GM23338 (cell line): ENCODE measurements around the gene CCAR1. TPM values are rescaled to one million over a fixed set of nuclear protein-coding genes. Genes with fewer than 3 reads are reported as not detected.

Experiments
- ATAC-seq: fragments of 200-7000 bp; cut with Tn5 transposase; 3 replicates; pipeline ENCODE4 v1.9.1; 2020
- DNase-seq: peaks from one replicate; pipeline ENCODE4 v3.0.0-alpha.2; 2015; ENCODE audit warnings: low spot score
- H2AFZ ChIP-seq: fragments of 200-600 bp; sonication (generic); 2 replicates; pipeline ENCODE4 v1.8.0; 2016; ENCODE audit warnings: antibody characterized with exemption, mild to moderate bottlenecking, moderate library complexity
- H3F3A ChIP-seq: fragments of 200-600 bp; sonication (generic); replicated peaks from 2 replicates; pipeline ENCODE4 v1.8.0; 2017; ENCODE audit warnings: antibody characterized with exemption, mixed run types, low read depth
- H3K27ac ChIP-seq: fragments of 200-600 bp; sonication (generic); 2 replicates; pipeline ENCODE4 v1.6.1; 2016; ENCODE audit warnings: low read depth
- H3K27me3 ChIP-seq: fragments of 200-600 bp; sonication (generic); 2 replicates; pipeline ENCODE4 v1.8.0; 2016; ENCODE audit warnings: mild to moderate bottlenecking, mixed run types, moderate library complexity; ENCODE audit not compliant: insufficient read depth
- H3K36me3 ChIP-seq: fragments of 200-600 bp; sonication (generic); 2 replicates; pipeline ENCODE4 v1.8.0; 2016; ENCODE audit warnings: mild to moderate bottlenecking; ENCODE audit not compliant: insufficient read depth
- H3K4me1 ChIP-seq: fragments of 200-600 bp; sonication (generic); 2 replicates; pipeline ENCODE4 v1.8.0; 2016; ENCODE audit warnings: mild to moderate bottlenecking, moderate library complexity; ENCODE audit not compliant: insufficient read depth
- H3K4me2 ChIP-seq: fragments of 200-600 bp; sonication (generic); 2 replicates; pipeline ENCODE4 v1.7.1; 2017; ENCODE audit warnings: mixed run types
- H3K4me3 ChIP-seq: fragments of 200-600 bp; sonication (generic); 2 replicates; pipeline ENCODE4 v1.6.1; 2016; ENCODE audit warnings: mixed run types
- H3K79me2 ChIP-seq: fragments of 200-600 bp; sonication (generic); replicated peaks from 2 replicates; pipeline ENCODE4 v1.8.0; 2017; ENCODE audit warnings: mild to moderate bottlenecking; ENCODE audit not compliant: insufficient read depth
- H3K9me2 ChIP-seq: fragments of 200-600 bp; sonication (generic); 2 replicates; pipeline ENCODE4 v1.8.0; 2017; ENCODE audit not compliant: insufficient read depth
- H4K20me1 ChIP-seq: fragments of 200-600 bp; sonication (generic); replicated peaks from 2 replicates; pipeline ENCODE4 v1.8.0; 2017; ENCODE audit warnings: mild to moderate bottlenecking; ENCODE audit not compliant: insufficient read depth
- H3K27ac Mint-ChIP-seq: 2 replicates; pipeline ENCODE4 v1.8.0; 2020; ENCODE audit warnings: inconsistent platforms, mild to moderate bottlenecking, moderate library complexity, mixed read lengths
- H3K27me3 Mint-ChIP-seq: 3 replicates; pipeline ENCODE4 v1.8.0; 2022; ENCODE audit warnings: low read depth, mild to moderate bottlenecking, moderate library complexity, mixed read lengths, inconsistent platforms; ENCODE audit not compliant: insufficient read depth, poor library complexity
- H3K36me3 Mint-ChIP-seq: 3 replicates; pipeline ENCODE4 v1.8.0; 2021; ENCODE audit warnings: low read depth, mild to moderate bottlenecking, inconsistent platforms, moderate library complexity, mixed read lengths
- H3K4me1 Mint-ChIP-seq: 3 replicates; pipeline ENCODE4 v1.8.0; 2020; ENCODE audit warnings: mild to moderate bottlenecking, inconsistent platforms, mixed read lengths
- H3K4me3 Mint-ChIP-seq: 3 replicates; pipeline ENCODE4 v1.8.0; 2021; ENCODE audit warnings: moderate library complexity, mild to moderate bottlenecking, inconsistent platforms, mixed read lengths
- H3K9me3 Mint-ChIP-seq: 3 replicates; pipeline ENCODE4 v1.8.0; 2020; ENCODE audit warnings: moderate library complexity, mild to moderate bottlenecking, inconsistent platforms, mixed read lengths
- NANOG ChIP-seq: IDR thresholded peaks from 2 replicates; pipeline ENCODE4 v1.6.1; 2016; ENCODE audit warnings: antibody characterized with exemption, borderline replicate concordance
- REST ChIP-seq: IDR thresholded peaks from one replicate; pipeline ENCODE4 v1.6.1; 2018; ENCODE audit warnings: antibody characterized with exemption; ENCODE audit not compliant: unreplicated experiment
- STAT1 ChIP-seq: IDR thresholded peaks from one replicate; pipeline ENCODE4 v1.6.1; 2016; ENCODE audit warnings: antibody characterized with exemption; ENCODE audit not compliant: unreplicated experiment
- ZNF331 ChIP-seq: fragments of 250-450 bp; sonication (Bioruptor Pico); IDR thresholded peaks from 2 replicates; pipeline ENCODE4 v1.5.0; 2020; ENCODE audit warnings: low read depth, mild to moderate bottlenecking, moderate library complexity
- polyA plus RNA-seq: library from polyadenylated mRNA; unstranded; fragments of >200 nt; fragmentation: Nextera tagmentation; extraction: Ambion mirVana; gene quantifications from 2 replicates; pipeline ENCODE4 v1.2.1, GENCODE V29; 2016
- total RNA-seq: library from RNA; depleted of rRNA; stranded (reverse); fragments of >200 nt; shearing (Covaris generic); gene quantifications from 2 replicates; pipeline ENCODE4 v1.2.3, GENCODE V29; 2014
- TF ChIP-seq, protein P1 (sequence below): fragments of 250-450 bp; sonication (Bioruptor Pico); IDR thresholded peaks from 2 replicates; pipeline ENCODE4 v1.5.0; 2020; ENCODE audit warnings: mild to moderate bottlenecking, moderate library complexity

CCAR1 gene
- total and polyA plus RNA-seq, 2 experiments from 2014 or later, result 118 to 121 TPM

DNA sequence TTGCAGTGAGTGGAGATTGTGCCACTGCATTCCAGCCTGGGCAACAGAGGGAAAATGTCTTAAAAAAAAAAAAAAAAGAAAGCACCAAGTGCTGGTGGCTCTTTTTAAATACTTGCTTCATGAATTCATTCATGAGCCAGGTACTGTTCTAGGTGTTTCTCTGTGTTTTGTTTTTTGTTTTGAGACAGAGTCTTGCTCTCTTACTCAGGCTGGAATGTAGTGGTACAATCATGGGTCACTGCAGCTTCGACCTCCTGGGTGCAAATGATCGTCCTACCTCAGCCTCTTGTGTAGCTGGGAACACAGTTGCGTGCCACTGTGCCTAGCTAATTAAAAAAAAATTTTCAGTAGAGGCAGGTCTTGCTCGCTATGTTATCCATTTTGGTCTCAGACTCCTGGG lies 111.6 kb downstream of the CCAR1 start (continued):
- TF ChIP-seq, protein P1, sequence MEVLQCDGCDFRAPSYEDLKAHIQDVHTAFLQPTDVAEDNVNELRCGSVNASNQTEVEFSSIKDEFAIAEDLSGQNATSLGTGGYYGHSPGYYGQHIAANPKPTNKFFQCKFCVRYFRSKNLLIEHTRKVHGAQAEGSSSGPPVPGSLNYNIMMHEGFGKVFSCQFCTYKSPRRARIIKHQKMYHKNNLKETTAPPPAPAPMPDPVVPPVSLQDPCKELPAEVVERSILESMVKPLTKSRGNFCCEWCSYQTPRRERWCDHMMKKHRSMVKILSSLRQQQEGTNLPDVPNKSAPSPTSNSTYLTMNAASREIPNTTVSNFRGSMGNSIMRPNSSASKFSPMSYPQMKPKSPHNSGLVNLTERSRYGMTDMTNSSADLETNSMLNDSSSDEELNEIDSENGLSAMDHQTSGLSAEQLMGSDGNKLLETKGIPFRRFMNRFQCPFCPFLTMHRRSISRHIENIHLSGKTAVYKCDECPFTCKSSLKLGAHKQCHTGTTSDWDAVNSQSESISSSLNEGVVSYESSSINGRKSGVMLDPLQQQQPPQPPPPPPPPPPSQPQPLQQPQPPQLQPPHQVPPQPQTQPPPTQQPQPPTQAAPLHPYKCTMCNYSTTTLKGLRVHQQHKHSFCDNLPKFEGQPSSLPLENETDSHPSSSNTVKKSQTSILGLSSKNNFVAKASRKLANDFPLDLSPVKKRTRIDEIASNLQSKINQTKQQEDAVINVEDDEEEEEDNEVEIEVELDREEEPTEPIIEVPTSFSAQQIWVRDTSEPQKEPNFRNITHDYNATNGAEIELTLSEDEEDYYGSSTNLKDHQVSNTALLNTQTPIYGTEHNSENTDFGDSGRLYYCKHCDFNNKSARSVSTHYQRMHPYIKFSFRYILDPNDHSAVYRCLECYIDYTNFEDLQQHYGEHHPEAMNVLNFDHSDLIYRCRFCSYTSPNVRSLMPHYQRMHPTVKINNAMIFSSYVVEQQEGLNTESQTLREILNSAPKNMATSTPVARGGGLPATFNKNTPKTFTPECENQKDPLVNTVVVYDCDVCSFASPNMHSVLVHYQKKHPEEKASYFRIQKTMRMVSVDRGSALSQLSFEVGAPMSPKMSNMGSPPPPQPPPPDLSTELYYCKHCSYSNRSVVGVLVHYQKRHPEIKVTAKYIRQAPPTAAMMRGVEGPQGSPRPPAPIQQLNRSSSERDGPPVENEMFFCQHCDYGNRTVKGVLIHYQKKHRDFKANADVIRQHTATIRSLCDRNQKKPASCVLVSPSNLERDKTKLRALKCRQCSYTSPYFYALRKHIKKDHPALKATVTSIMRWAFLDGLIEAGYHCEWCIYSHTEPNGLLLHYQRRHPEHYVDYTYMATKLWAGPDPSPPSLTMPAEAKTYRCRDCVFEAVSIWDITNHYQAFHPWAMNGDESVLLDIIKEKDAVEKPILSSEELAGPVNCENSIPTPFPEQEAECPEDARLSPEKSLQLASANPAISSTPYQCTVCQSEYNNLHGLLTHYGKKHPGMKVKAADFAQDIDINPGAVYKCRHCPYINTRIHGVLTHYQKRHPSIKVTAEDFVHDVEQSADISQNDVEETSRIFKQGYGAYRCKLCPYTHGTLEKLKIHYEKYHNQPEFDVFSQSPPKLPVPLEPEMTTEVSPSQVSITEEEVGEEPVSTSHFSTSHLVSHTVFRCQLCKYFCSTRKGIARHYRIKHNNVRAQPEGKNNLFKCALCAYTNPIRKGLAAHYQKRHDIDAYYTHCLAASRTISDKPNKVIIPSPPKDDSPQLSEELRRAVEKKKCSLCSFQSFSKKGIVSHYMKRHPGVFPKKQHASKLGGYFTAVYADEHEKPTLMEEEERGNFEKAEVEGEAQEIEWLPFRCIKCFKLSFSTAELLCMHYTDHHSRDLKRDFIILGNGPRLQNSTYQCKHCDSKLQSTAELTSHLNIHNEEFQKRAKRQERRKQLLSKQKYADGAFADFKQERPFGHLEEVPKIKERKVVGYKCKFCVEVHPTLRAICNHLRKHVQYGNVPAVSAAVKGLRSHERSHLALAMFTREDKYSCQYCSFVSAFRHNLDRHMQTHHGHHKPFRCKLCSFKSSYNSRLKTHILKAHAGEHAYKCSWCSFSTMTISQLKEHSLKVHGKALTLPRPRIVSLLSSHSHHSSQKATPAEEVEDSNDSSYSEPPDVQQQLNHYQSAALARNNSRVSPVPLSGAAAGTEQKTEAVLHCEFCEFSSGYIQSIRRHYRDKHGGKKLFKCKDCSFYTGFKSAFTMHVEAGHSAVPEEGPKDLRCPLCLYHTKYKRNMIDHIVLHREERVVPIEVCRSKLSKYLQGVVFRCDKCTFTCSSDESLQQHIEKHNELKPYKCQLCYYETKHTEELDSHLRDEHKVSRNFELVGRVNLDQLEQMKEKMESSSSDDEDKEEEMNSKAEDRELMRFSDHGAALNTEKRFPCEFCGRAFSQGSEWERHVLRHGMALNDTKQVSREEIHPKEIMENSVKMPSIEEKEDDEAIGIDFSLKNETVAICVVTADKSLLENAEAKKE (CRISPR knock-in tag), result no peak

- no peaks in the 10 kb centered on the region; the same call in 2 of the 3 replicates for H3K4me1 Mint-ChIP-seq
- TF ChIP-seq REST (no peak), STAT1 (no peak), NANOG (no peak), ZNF331 (CRISPR knock-in tag) (no peak)
- TF ChIP-seq, protein P1 (CRISPR knock-in tag), result no peak
Measured at GRCh38 chr10:68837626-68838322, 116.7 kb downstream of the CCAR1 start.

More at GRCh38 chr10:68837626-68838322, 116.7 kb downstream of the CCAR1 start:
- Mint-ChIP-seq H3K27ac (no peak overlapping the region), H3K36me3 (no peaks in the 10 kb centered on the region), H3K9me3 (no peaks in the 10 kb centered on the region), H3K27me3 (no peaks in the 10 kb centered on the region), H3K4me3 (no peak overlapping the region)
- H3K36me3 ChIP-seq, result no peaks in the 10 kb centered on the region
- no peaks in the 10 kb centered on the region for H3F3A ChIP-seq
- H3K4me1 ChIP-seq, result no peaks in the 10 kb centered on the region
- H3K9me2 ChIP-seq, result no peaks in the 10 kb centered on the region
- DNase-seq, result no peak
- H3K27me3 ChIP-seq, result no peaks in the 10 kb centered on the region
- no peaks in the 10 kb centered on the region for H3K79me2 ChIP-seq
- H3K4me3 ChIP-seq, result no peak overlapping the region
- no peak overlapping the region for H3K27ac ChIP-seq
- no peak overlapping the region for H3K4me2 ChIP-seq
- no peaks in the 10 kb centered on the region for H4K20me1 ChIP-seq
- no peak overlapping the region for H2AFZ ChIP-seq
- no peak for ATAC-seq
